Esophagus (tissue), 2 donors: ENCODE results near the gene NPPA. TPM values are rescaled to one million over a fixed set of nuclear protein-coding genes. Genes with fewer than 3 reads are reported as not detected.
"Not testable (repeated sequence)": the region's sequence is repeated elsewhere in the genome, so short reads cannot be mapped to it uniquely, and the experiment has no call there.

Experiments
- H3K27ac ChIP-seq, 2 donors: one replicate each; pipeline ENCODE4 v1.5.1; 2013; ENCODE audit warnings: low read depth in 2 of 2, mild to moderate bottlenecking in 2 of 2, inconsistent platforms in 1 of 2, low read length in 1 of 2, moderate library complexity in 1 of 2
- H3K27me3 ChIP-seq, 2 donors: one replicate each; pipeline ENCODE4 v1.6.1; 2013; ENCODE audit warnings: low read length in 2 of 2, control low read depth in 1 of 2, mild to moderate bottlenecking in 1 of 2; ENCODE audit not compliant: insufficient read depth in 2 of 2, control insufficient read depth in 1 of 2
- H3K36me3 ChIP-seq, 2 donors: one replicate each; pipeline ENCODE4 v1.6.1; 2013; ENCODE audit warnings: low read length in 1 of 2; ENCODE audit not compliant: control insufficient read depth in 2 of 2, insufficient read depth in 2 of 2
- H3K4me1 ChIP-seq, 2 donors: one replicate each; pipeline ENCODE4 v1.6.1; 2013; ENCODE audit warnings: low read length in 1 of 2; ENCODE audit not compliant: control insufficient read depth in 2 of 2, insufficient read depth in 2 of 2
- H3K4me3 ChIP-seq, 2 donors: one replicate each; pipeline ENCODE4 v1.5.1; 2013; ENCODE audit warnings: low read length in 2 of 2, mild to moderate bottlenecking in 2 of 2, low read depth in 1 of 2, moderate library complexity in 1 of 2
- H3K9me3 ChIP-seq, 2 donors: one replicate each; pipeline ENCODE4 v1.6.1; 2013; ENCODE audit warnings: mild to moderate bottlenecking in 2 of 2, low read depth in 1 of 2, low read length in 1 of 2, moderate library complexity in 1 of 2; ENCODE audit not compliant: control insufficient read depth in 2 of 2, insufficient read depth in 1 of 2
- WGBS, 2 donors: extraction: QIAGEN DNeasy Blood & Tissue Kit; methylation state at CpG; one replicate each; pipeline ENCODE4 v1.1.7; 2013; 5-methylcytosine and 5-hydroxymethylcytosine counted together
- polyA plus RNA-seq, 2 donors: library from polyadenylated mRNA; stranded (reverse); fragments of 200-250 nt; gene quantifications; one replicate each; pipeline ENCODE4 v1.2.3, GENCODE V29; 2013
- donor health status: healthy with polysubstance abuse.
- donor health status: Bipolar disorder and iron deficiency.

NPPA gene
- polyA plus RNA-seq, 2 donors = 0.11 to 0.63 TPM

GRCh38 chr1:11803924-11804665, 43.5 kb downstream of the NPPA start:
- H3K36me3 ChIP-seq = peaks cover 6 to 19% of the 10 kb centered on the region in 2 donors
- H3K4me1 ChIP-seq = peaks cover 4 to 10% of the 10 kb centered on the region in 2 donors
- 68 to 69% methylated on average over 9 of the region's 9 CpGs for WGBS, 2 donors
- not testable (repeated sequence) for H3K9me3 ChIP-seq, H3K27me3 ChIP-seq
- peak overlapping the region in 1 of 2 donors; percentile 39 for H3K4me3 ChIP-seq
- H3K27ac ChIP-seq = peak overlapping the region; percentile 97 to 98

GRCh38 chr1:11802973-11803885, 44.4 kb downstream of the NPPA start:
- WGBS, 2 donors = 8 to 9% methylated on average over 28 of the region's 28 CpGs

GRCh38 chr1:11802616-11802972, 45.0 kb downstream of the NPPA start:
- Histone ChIP-seq H3K36me3 (peaks cover 6 to 21% of the 10 kb centered on the region in 2 donors), H3K4me1 (peaks cover 4 to 10% of the 10 kb centered on the region in 2 donors), H3K4me3 (peak overlapping the region; percentile 39 to 50), H3K9me3 (no peaks in the 10 kb centered on the region), H3K27me3 (no peaks in the 10 kb centered on the region), H3K27ac (peak overlapping the region; percentile 80 to 98)
- WGBS, 2 donors = 31% methylated on average over 6 of the region's 6 CpGs

More at GRCh38 chr1:11802973-11803885, 44.4 kb downstream of the NPPA start:
- Histone ChIP-seq H3K27me3 (no peaks in the 10 kb centered on the region), H3K9me3 (no peaks in the 10 kb centered on the region), H3K27ac (peak overlapping the region; percentile 80 to 98), H3K4me1 (peaks cover 4 to 10% of the 10 kb centered on the region in 2 donors), H3K4me3 (peak overlapping the region; percentile 39 to 50), H3K36me3 (peaks cover 6 to 19% of the 10 kb centered on the region in 2 donors)

- Histone ChIP-seq H3K36me3 (peaks cover 6 to 29% of the 10 kb centered on the region in 2 donors), H3K4me1 (peaks cover 4 to 10% of the 10 kb centered on the region in 2 donors), H3K27me3 (no peaks in the 10 kb centered on the region), H3K27ac (no peak overlapping the region), H3K9me3 (no peaks in the 10 kb centered on the region), H3K4me3 (no peak overlapping the region)
- 89 to 92% methylated on average over 21 of the region's 21 CpGs for WGBS, 2 donors
These were observed 46.7 kb downstream of the NPPA start for GRCh38 chr1:11800756-11801433.

GRCh38 chr1:11800391-11800755, 47.2 kb downstream of the NPPA start:
- no peak overlapping the region for H3K4me3 ChIP-seq
- H3K4me1 ChIP-seq = peaks cover 4 to 10% of the 10 kb centered on the region in 2 donors
- H3K27me3 ChIP-seq = no peaks in the 10 kb centered on the region
- H3K27ac ChIP-seq = no peak overlapping the region
- 89 to 98% methylated on average over 8 of the region's 8 CpGs for WGBS, 2 donors
- peaks cover 10 to 34% of the 10 kb centered on the region in 2 donors for H3K36me3 ChIP-seq
- H3K9me3 ChIP-seq = no peaks in the 10 kb centered on the region

- Histone ChIP-seq H3K27ac (no peak overlapping the region), H3K4me1 (peaks cover 4 to 10% of the 10 kb centered on the region in 2 donors)
These were observed 47.7 kb downstream of the NPPA start for GRCh38 chr1:11799896-11800295.

GRCh38 chr1:11799099-11799498, 48.5 kb downstream of the NPPA start:
- Histone ChIP-seq H3K4me3 (no peak overlapping the region), H3K27ac (no peak overlapping the region), H3K36me3 (peaks cover 12 to 47% of the 10 kb centered on the region in 2 donors), H3K27me3 (no peaks in the 10 kb centered on the region), H3K9me3 (no peaks in the 10 kb centered on the region), H3K4me1 (peaks cover 4 to 10% of the 10 kb centered on the region in 2 donors)
- WGBS, 2 donors = 96 to 97% methylated on average over 5 of the region's 5 CpGs

More at GRCh38 chr1:11799896-11800295, 47.7 kb downstream of the NPPA start:
- H3K27me3 ChIP-seq = no peaks in the 10 kb centered on the region
- no peak overlapping the region for H3K4me3 ChIP-seq
- H3K9me3 ChIP-seq = no peaks in the 10 kb centered on the region
- WGBS, 2 donors = 96 to 99% methylated on average over 9 of the region's 9 CpGs
- peaks cover 10 to 39% of the 10 kb centered on the region in 2 donors for H3K36me3 ChIP-seq

- WGBS, 2 donors = 79 to 86% methylated on average over 6 of the region's 6 CpGs
- peaks cover 0 to 2% of the 10 kb centered on the region in 2 donors for H3K4me1 ChIP-seq
- H3K9me3 ChIP-seq = no peaks in the 10 kb centered on the region
- H3K4me3 ChIP-seq = no peak overlapping the region
- peaks cover 17 to 55% of the 10 kb centered on the region in 2 donors for H3K36me3 ChIP-seq
- no peaks in the 10 kb centered on the region for H3K27me3 ChIP-seq
- no peak overlapping the region for H3K27ac ChIP-seq
These were observed 49.9 kb downstream of the NPPA start for GRCh38 chr1:11797525-11798216.
